ENCODE results near the gene IER3IP1. TPM values are rescaled to one million over a fixed set of nuclear protein-coding genes. Genes with fewer than 3 reads are reported as not detected.

Gene IER3IP1
- total and polyA plus RNA-seq, 2 of the 4 experiments (the other 2 are of a cell fraction) = 7.0 to 11.7 TPM

- peak within 1 kb of the TSS; percentile 29; the same call in 1 of the 3 replicates for H2BK15ac ChIP-seq (ENCODE audit: low read depth, low read length)
- BruUV-seq (replicated peaks) = no TSS peak
- no peak within 1 kb of the TSS for H2BK20ac ChIP-seq (ENCODE audit: low read depth, low read length)
- H2AFZ ChIP-seq (replicated peaks; ENCODE audit: low read length, poor library complexity) = peak within 1 kb of the TSS; percentile 98
- in situ Hi-C loops (cut with MboI; ENCODE audit: low sequenced_read_pairs) (no loop called here), intact Hi-C loops (cut with micrococcal nuclease) (loop anchor here (1.0 kb wide), 2 partner anchors 25 to 39 kb away; no protein-coding TSS in a partner anchor), dilution Hi-C loops (cut with HindIII; ENCODE audit: low sequenced_read_pairs, unreplicated experiment) (no loop called here)
- no peaks in the 10 kb centered on the region for H3K27me3 ChIP-seq (ENCODE audit: control insufficient read depth, insufficient read depth, low read length)
- peak within 1 kb of the TSS; percentile 98 for H3K56ac ChIP-seq (ENCODE audit: extremely low read depth, insufficient read depth, low read length)
- peak; percentile 69 for DNase-seq
- peak within 1 kb of the TSS; percentile 95 for H3K27ac ChIP-seq (ENCODE audit: insufficient read depth, low read length)
- H3K79me1 ChIP-seq (ENCODE audit: low read depth in 1 of 2, low read length in 2 of 2) = peaks cover 13 to 46% of the 10 kb centered on the region in 2 experiments
- H2AK9ac ChIP-seq (replicated peaks; ENCODE audit: low read depth, low read length, poor library complexity) = peak within 1 kb of the TSS; percentile 99
- peaks cover 5% of the 10 kb centered on the region for H3K4me1 ChIP-seq (ENCODE audit: control insufficient read depth, insufficient read depth, low read length)
- peak within 1 kb of the TSS; percentile 99 for H3K23ac ChIP-seq (ENCODE audit: low read depth, low read length)
- peak within 1 kb of the TSS; percentile 94 for H3K4ac ChIP-seq (ENCODE audit: low read depth, low read length)
- H3K9me1 ChIP-seq (ENCODE audit: insufficient read depth, low read length) = peaks cover 9% of the 10 kb centered on the region
- peak within 1 kb of the TSS; percentile 77 for H3K4me3 ChIP-seq (ENCODE audit: insufficient read depth, low read depth, low read length)
- peak within 1 kb of the TSS; percentile 95 to 99 for H4K8ac ChIP-seq (ENCODE audit: low read depth in 2 of 2, low read length in 2 of 2)
- no peaks in the 10 kb centered on the region for H4K20me1 ChIP-seq (ENCODE audit: insufficient read depth, low read length)
- peak within 1 kb of the TSS; percentile 91 for H4K91ac ChIP-seq (ENCODE audit: insufficient read depth, low read depth, low read length)
- CTCF ChIA-PET = interaction anchor here (1.2 kb wide), 1 partner anchor 36 kb away, joined by 3 read pairs; no protein-coding TSS in a partner anchor
- POLR2A ChIA-PET (ENCODE audit: unreplicated experiment) = interaction anchor here (0.5 to 0.6 kb wide), 2 partner anchors 15 to 265 kb away, joined by 3 to 4 read pairs; no protein-coding TSS in a partner anchor
- peak; percentile 92 for ATAC-seq (ENCODE audit: low read depth)
- peak within 1 kb of the TSS; percentile 51 for H2BK120ac ChIP-seq (ENCODE audit: low read depth, low read length)
- WGBS, 2 experiments (ENCODE audit: extremely low coverage in 2 of 2, insufficient read length in 1 of 2) = 3% methylated on average over 40 of the region's 70 CpGs; no CpG with 5 or more reads in 1 of the 2 experiments
- H2AK5ac ChIP-seq (ENCODE audit: low read depth, low read length) = peak within 1 kb of the TSS; percentile 90
- H3K36me3 ChIP-seq (ENCODE audit: control insufficient read depth, insufficient read depth, low read length) = peaks cover 2% of the 10 kb centered on the region; the same call in 1 of the 2 replicates
- peak within 1 kb of the TSS; percentile 90 for H2BK5ac ChIP-seq (ENCODE audit: low read depth, low read length, poor library complexity, severe bottlenecking)
- peak within 1 kb of the TSS; percentile 63 for H3K18ac ChIP-seq (ENCODE audit: low read depth, low read length)
- H3K9ac ChIP-seq (ENCODE audit: low read depth, low read length) = peak within 1 kb of the TSS; percentile 98
- no peaks in the 10 kb centered on the region for H3K9me3 ChIP-seq (ENCODE audit: control insufficient read depth, insufficient read depth, low read length)
- peak within 1 kb of the TSS; percentile 98 for H3K14ac ChIP-seq (replicated peaks; ENCODE audit: low read depth, low read length)
- H3K4me2 ChIP-seq (ENCODE audit: low read depth, low read length) = peak within 1 kb of the TSS; percentile 91
- H4K5ac ChIP-seq (ENCODE audit: low read depth, low read length) = peak within 1 kb of the TSS; percentile 92
- TF ChIP-seq RAD21 (IDR thresholded peaks at IDR 0.05; ENCODE audit: low read length) (no peak), MAFK (IDR thresholded peaks at IDR 0.05; ENCODE audit: low read depth, low read length) (no peak), MXI1 (IDR thresholded peaks at IDR 0.05; ENCODE audit: borderline replicate concordance, low read depth, low read length) (peak; percentile 45), BHLHE40 (IDR thresholded peaks at IDR 0.05; ENCODE audit: low read depth, low read length) (no peak), POLR2A (IDR thresholded peaks at IDR 0.05; ENCODE audit: low read depth, low read length) (peak; percentile 66; the same call in 1 of the 2 replicates), USF2 (IDR thresholded peaks at IDR 0.05; ENCODE audit: low read depth, low read length) (no peak), CHD1 (IDR thresholded peaks at IDR 0.05; ENCODE audit: low read depth, low read length) (no peak), ELK1 (IDR thresholded peaks at IDR 0.05; ENCODE audit: borderline replicate concordance, low read depth, low read length) (no peak), MAZ (IDR thresholded peaks at IDR 0.05; ENCODE audit: borderline replicate concordance, low read depth, low read length) (no peak), CTCF (conservative IDR thresholded peaks at IDR 0.05; ENCODE audit: low read depth, low read length) (no peak), CEBPB (IDR thresholded peaks at IDR 0.05; ENCODE audit: low read depth, low read length) (no peak)
These were observed 25.9 kb downstream of the IER3IP1 start, which contains the start of gene HDHD2 for GRCh38 chr18:47150029-47150823. TSS of gene HDHD2 (minus strand) at chr18:47150500. CDS start at chr18:47136439, 14,061 bp downstream.

Measured in IMR-90 (cell line).